Caco-2 (cell line): Measurements from ENCODE around the gene FITM1. TPM values are rescaled to one million over a fixed set of nuclear protein-coding genes. Genes with fewer than 3 reads are reported as not detected.

Experiments
- BruUV-seq: library from RNA; stranded (reverse); fragments of 400-500 nt; replicated peaks from 2 replicates; lab custom pipeline; 2021; lab: Mats Ljungman, UMichigan
- CTCF ChIA-PET: fragments of 300-600 bp; sonication (Branson Sonifier 250); formaldehyde crosslinking; loops from one replicate; lab custom pipeline; 2022; ENCODE audit warnings: antibody characterized with exemption; lab: Charles Lee
- POLR2A ChIA-PET: fragments of 300-600 bp; sonication (Branson Sonifier 250); formaldehyde crosslinking; loops from one replicate; lab custom pipeline; 2022; ENCODE audit warnings: antibody characterized with exemption; lab: Charles Lee
- DNase-seq, 2 experiments: peaks; one replicate each; pipeline versions ENCODE4 v3.0.0 to v3.0.0-alpha.2; 2020 to 2022
- H3K27me3 ChIP-seq: replicated peaks from 2 replicates; pipeline ENCODE4 v1.6.0; 2011; ENCODE audit warnings: low read length; ENCODE audit not compliant: control insufficient read depth, insufficient read depth
- H3K36me3 ChIP-seq: 2 replicates; pipeline ENCODE4 v1.5.1; 2011; ENCODE audit warnings: low read length; ENCODE audit not compliant: control insufficient read depth, insufficient read depth
- H3K4me1 ChIP-seq: fragments of 250-450 bp; sonication (Bioruptor Pico); 2 replicates; pipeline ENCODE4 v1.5.1; 2020; ENCODE audit warnings: mild to moderate bottlenecking
- H3K4me3 ChIP-seq: 2 replicates; pipeline ENCODE4 v1.5.1; 2011; ENCODE audit warnings: low read depth, mild to moderate bottlenecking, control low read depth, low read length
- H3K9me3 ChIP-seq: fragments of 250-450 bp; sonication (Bioruptor Pico); 2 replicates; pipeline ENCODE4 v1.5.1; 2020; ENCODE audit warnings: mild to moderate bottlenecking, moderate library complexity
- H3K27ac Mint-ChIP-seq: one replicate; pipeline ENCODE4 v1.8.0; 2022; ENCODE audit warnings: mixed read lengths; ENCODE audit not compliant: unreplicated experiment
- H3K27me3 Mint-ChIP-seq: one replicate; pipeline ENCODE4 v1.8.0; 2022; ENCODE audit warnings: mixed read lengths; ENCODE audit not compliant: insufficient read depth, unreplicated experiment
- H3K36me3 Mint-ChIP-seq: one replicate; pipeline ENCODE4 v1.8.0; 2022; ENCODE audit warnings: mild to moderate bottlenecking, mixed read lengths; ENCODE audit not compliant: insufficient read depth, unreplicated experiment
- H3K4me1 Mint-ChIP-seq: one replicate; pipeline ENCODE4 v1.8.0; 2022; ENCODE audit warnings: low read depth, mixed read lengths; ENCODE audit not compliant: unreplicated experiment
- H3K4me3 Mint-ChIP-seq: one replicate; pipeline ENCODE4 v1.8.0; 2022; ENCODE audit warnings: mild to moderate bottlenecking, moderate library complexity, mixed read lengths; ENCODE audit not compliant: unreplicated experiment
- H3K9me3 Mint-ChIP-seq: one replicate; pipeline ENCODE4 v1.8.0; 2022; ENCODE audit warnings: mixed read lengths; ENCODE audit not compliant: unreplicated experiment
- intact Hi-C: fragments of 100-400 bp; cut with micrococcal nuclease; formaldehyde crosslinking; loops from one replicate; pipeline ENCODE4 v1.10.0; 2022; ENCODE audit not compliant: unreplicated experiment
- total RNA-seq: library from RNA; stranded (reverse); gene quantifications from 2 replicates; pipeline ENCODE4 v1.2.3, GENCODE V29; 2022
- TF ChIP-seq, protein P1 (sequence below), 2 experiments: fragments of 200-600 bp in 1 of 2; IDR thresholded peaks; 1 replicate in 1 of 2; 2 replicates in 1 of 2; pipeline versions ENCODE4 v1.5.1 to v1.8.0; 2011 to 2022; ENCODE audit warnings: antibody characterized with exemption in 1 of 2, control low read depth in 1 of 2, inconsistent platforms in 1 of 2, low read depth in 1 of 2, low read length in 1 of 2, mild to moderate bottlenecking in 1 of 2, moderate library complexity in 1 of 2; ENCODE audit not compliant: insufficient read depth in 1 of 2, severe bottlenecking in 1 of 2, unreplicated experiment in 1 of 2

FITM1 gene
- total RNA-seq, 1 experiment from 2014 or later: 0.39 TPM

DNA sequence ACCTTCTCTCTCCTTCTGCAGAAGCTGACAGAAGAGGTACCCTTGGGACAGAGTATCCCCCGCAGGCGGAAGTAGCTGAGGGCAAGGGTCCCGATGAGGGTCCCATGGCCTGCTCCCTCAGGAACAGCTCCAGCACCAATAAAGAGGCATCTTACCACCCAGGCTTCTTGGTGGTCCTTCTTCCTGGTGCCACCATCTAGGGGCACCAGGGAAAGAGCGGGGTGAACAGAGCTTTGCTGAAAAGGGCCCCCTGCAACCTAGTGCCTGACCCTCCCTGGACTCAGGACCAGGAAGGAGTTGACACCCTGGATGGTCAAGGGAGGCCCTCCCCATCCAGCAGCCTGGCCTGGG is 30.0 kb downstream of the FITM1 start:
- TF ChIP-seq, protein P1, sequence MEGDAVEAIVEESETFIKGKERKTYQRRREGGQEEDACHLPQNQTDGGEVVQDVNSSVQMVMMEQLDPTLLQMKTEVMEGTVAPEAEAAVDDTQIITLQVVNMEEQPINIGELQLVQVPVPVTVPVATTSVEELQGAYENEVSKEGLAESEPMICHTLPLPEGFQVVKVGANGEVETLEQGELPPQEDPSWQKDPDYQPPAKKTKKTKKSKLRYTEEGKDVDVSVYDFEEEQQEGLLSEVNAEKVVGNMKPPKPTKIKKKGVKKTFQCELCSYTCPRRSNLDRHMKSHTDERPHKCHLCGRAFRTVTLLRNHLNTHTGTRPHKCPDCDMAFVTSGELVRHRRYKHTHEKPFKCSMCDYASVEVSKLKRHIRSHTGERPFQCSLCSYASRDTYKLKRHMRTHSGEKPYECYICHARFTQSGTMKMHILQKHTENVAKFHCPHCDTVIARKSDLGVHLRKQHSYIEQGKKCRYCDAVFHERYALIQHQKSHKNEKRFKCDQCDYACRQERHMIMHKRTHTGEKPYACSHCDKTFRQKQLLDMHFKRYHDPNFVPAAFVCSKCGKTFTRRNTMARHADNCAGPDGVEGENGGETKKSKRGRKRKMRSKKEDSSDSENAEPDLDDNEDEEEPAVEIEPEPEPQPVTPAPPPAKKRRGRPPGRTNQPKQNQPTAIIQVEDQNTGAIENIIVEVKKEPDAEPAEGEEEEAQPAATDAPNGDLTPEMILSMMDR (IDR thresholded peaks at IDR 0.05; ENCODE audit: insufficient read depth in 1 of 2, low read depth in 1 of 2, low read length in 1 of 2, severe bottlenecking in 1 of 2, unreplicated experiment in 1 of 2): no peak
- no peaks in the 10 kb centered on the region for H3K27me3 ChIP-seq
- Mint-ChIP-seq H3K27me3 (no peaks in the 10 kb centered on the region), H3K36me3 (peaks cover 51% of the 10 kb centered on the region), H3K9me3 (no peaks in the 10 kb centered on the region), H3K4me3 (no peak overlapping the region), H3K4me1 (peaks cover 6% of the 10 kb centered on the region), H3K27ac (peak overlapping the region; percentile 82)
- H3K4me1 ChIP-seq: peaks cover 12% of the 10 kb centered on the region
- ChIA-PET POLR2A (interaction anchor here (1.0 to 2.5 kb wide), 5 partner anchors 14 to 67 kb away, joined by 5 to 16 read pairs (median 8); partner anchors contain the start of genes DCAF11, EMC9, NRL and PCK2), CTCF (interaction anchor here (1.0 to 2.3 kb wide), 10 partner anchors 13 to 572 kb away, joined by 3 to 47 read pairs (median 9); partner anchors contain the start of genes CIDEB, DCAF11, EMC9 and NRL)
- BruUV-seq: no TSS peak
- peaks cover 2% of the 10 kb centered on the region for H3K36me3 ChIP-seq
- DNase-seq: no peak
- H3K9me3 ChIP-seq: no peaks in the 10 kb centered on the region
- intact Hi-C loops: no loop called here
- H3K4me3 ChIP-seq: no peak overlapping the region

GRCh38 chr14:24160850-24161804 is 30.7 kb downstream of the FITM1 start, which contains the start of gene IRF9:
Gene IRF9, plus strand, starts transcription at chr14:24161265. Its CDS starts 880 bp downstream, at chr14:24162145.
- CTCF ChIA-PET: interaction anchor here (0.6 to 2.3 kb wide), 20 partner anchors 11 to 1183 kb away, joined by 3 to 47 read pairs (median 4); partner anchors contain the start of genes CHMP4A, CIDEB, DCAF11 and EMC9
- H3K27ac Mint-ChIP-seq: peak within 1 kb of the TSS; percentile 82
- TSS peak; percentile 62 for BruUV-seq
- peak within 1 kb of the TSS; percentile 29 for H3K4me3 ChIP-seq
- DNase-seq: peak; percentile 95 to 96
- H3K9me3 ChIP-seq: no peaks in the 10 kb centered on the region
- no peaks in the 10 kb centered on the region for H3K27me3 Mint-ChIP-seq
- peaks cover 2% of the 10 kb centered on the region for H3K36me3 ChIP-seq
- intact Hi-C loops: loop anchor here (1.0 kb wide), 7 partner anchors 14 to 147 kb away; partner anchors contain the start of genes DCAF11, EMC9, IPO4 and NRL
- H3K36me3 Mint-ChIP-seq: peaks cover 45% of the 10 kb centered on the region
- H3K4me3 Mint-ChIP-seq: peak within 1 kb of the TSS; percentile 77
- H3K4me1 ChIP-seq: peaks cover 12% of the 10 kb centered on the region
- H3K9me3 Mint-ChIP-seq: no peaks in the 10 kb centered on the region
- POLR2A ChIA-PET: interaction anchor here (0.6 to 2.5 kb wide), 8 partner anchors 10 to 107 kb away, joined by 3 to 16 read pairs (median 6); partner anchors contain the start of genes DCAF11, EMC9, NRL and PCK2
- no peaks in the 10 kb centered on the region for H3K27me3 ChIP-seq
- H3K4me1 Mint-ChIP-seq: peaks cover 6% of the 10 kb centered on the region
- TF ChIP-seq, protein P1 (IDR thresholded peaks at IDR 0.05; ENCODE audit: insufficient read depth in 1 of 2, low read depth in 1 of 2, low read length in 1 of 2, severe bottlenecking in 1 of 2, unreplicated experiment in 1 of 2): peak; percentile 88

DNA sequence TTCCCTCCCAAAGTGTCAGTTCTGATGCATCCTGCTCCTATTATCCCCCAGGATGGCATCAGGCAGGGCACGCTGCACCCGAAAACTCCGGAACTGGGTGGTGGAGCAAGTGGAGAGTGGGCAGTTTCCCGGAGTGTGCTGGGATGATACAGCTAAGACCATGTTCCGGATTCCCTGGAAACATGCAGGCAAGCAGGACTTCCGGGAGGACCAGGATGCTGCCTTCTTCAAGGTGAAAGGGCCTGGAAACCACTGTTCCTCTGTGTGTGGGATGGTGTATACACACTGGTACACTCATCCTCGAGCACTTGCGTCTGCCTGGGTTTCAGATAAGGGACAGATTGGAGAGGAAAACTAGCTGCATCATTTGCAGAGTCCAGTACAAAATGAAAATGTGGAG is 31.6 kb downstream of the FITM1 start:
- Histone ChIP-seq H3K4me1 (peaks cover 12% of the 10 kb centered on the region), H3K4me3 (no peak overlapping the region), H3K27me3 (no peaks in the 10 kb centered on the region), H3K9me3 (no peaks in the 10 kb centered on the region), H3K36me3 (peaks cover 2% of the 10 kb centered on the region)
- TF ChIP-seq, protein P1 (IDR thresholded peaks at IDR 0.05; ENCODE audit: insufficient read depth in 1 of 2, low read depth in 1 of 2, low read length in 1 of 2, severe bottlenecking in 1 of 2, unreplicated experiment in 1 of 2): no peak
- DNase-seq: no peak
- ChIA-PET CTCF (interaction anchor here (0.7 to 2.3 kb wide), 3 partner anchors 15 to 58 kb away, joined by 6 to 47 read pairs (median 26); partner anchors contain the start of genes DCAF11, NRL, PSME2 and RNF31), POLR2A (interaction anchor here (0.6 to 2.5 kb wide), 5 partner anchors 15 to 106 kb away, joined by 3 to 16 read pairs (median 7); partner anchors contain the start of genes DCAF11, NRL, PSME1 and PSME2)
- intact Hi-C loops: no loop called here
- H3K36me3 Mint-ChIP-seq: peaks cover 38% of the 10 kb centered on the region
- no peaks in the 10 kb centered on the region for H3K9me3 Mint-ChIP-seq
- BruUV-seq: no TSS peak
- peak overlapping the region; percentile 77 for H3K4me3 Mint-ChIP-seq
- no peaks in the 10 kb centered on the region for H3K27me3 Mint-ChIP-seq
- peaks cover 6% of the 10 kb centered on the region for H3K4me1 Mint-ChIP-seq
- H3K27ac Mint-ChIP-seq: no peak overlapping the region
